Osteocyte (in vitro differentiated cells): ENCODE measurements around the gene EXOC4. TPM values are rescaled to one million over a fixed set of nuclear protein-coding genes. Genes with fewer than 3 reads are reported as not detected.

Source experiments
- DNase-seq: peaks from one replicate; pipeline ENCODE4 v3.0.0; 2021; ENCODE audit warnings: mixed read lengths; ENCODE audit not compliant: unreplicated experiment; ENCODE audit errors: extremely low spot score
- H3K27ac Mint-ChIP-seq: one replicate; pipeline ENCODE4 v1.8.0; 2021; ENCODE audit warnings: mild to moderate bottlenecking, mixed read lengths; ENCODE audit not compliant: unreplicated experiment
- H3K27me3 Mint-ChIP-seq: one replicate; pipeline ENCODE4 v1.8.0; 2021; ENCODE audit warnings: mixed read lengths; ENCODE audit not compliant: unreplicated experiment
- H3K36me3 Mint-ChIP-seq: one replicate; pipeline ENCODE4 v1.8.0; 2021; ENCODE audit warnings: mixed read lengths; ENCODE audit not compliant: unreplicated experiment
- H3K4me1 Mint-ChIP-seq: one replicate; pipeline ENCODE4 v1.8.0; 2021; ENCODE audit warnings: mixed read lengths; ENCODE audit not compliant: unreplicated experiment
- H3K4me3 Mint-ChIP-seq: one replicate; pipeline ENCODE4 v1.8.0; 2021; ENCODE audit warnings: mild to moderate bottlenecking, moderate library complexity, mixed read lengths; ENCODE audit not compliant: unreplicated experiment
- H3K9me3 Mint-ChIP-seq: one replicate; pipeline ENCODE4 v1.8.0; 2021; ENCODE audit warnings: mixed read lengths; ENCODE audit not compliant: unreplicated experiment
- CTCF ChIP-seq: fragments of 200-600 bp; sonication (generic); IDR thresholded peaks from 2 replicates; pipeline ENCODE4 v1.5.0; 2021; ENCODE audit warnings: antibody characterized with exemption, mild to moderate bottlenecking, moderate library complexity
- total RNA-seq: library from RNA; stranded (reverse); gene quantifications from 2 replicates; pipeline ENCODE4 v1.2.1, GENCODE V29; 2021

The EXOC4 gene
- total RNA-seq, 1 donor from 2014 or later = 99.9 TPM

- TF ChIP-seq CTCF = no peak
- Mint-ChIP-seq H3K4me1 (peaks cover 6% of the 10 kb centered on the region), H3K9me3 (no peaks in the 10 kb centered on the region), H3K27ac (no peak overlapping the region), H3K36me3 (no peaks in the 10 kb centered on the region), H3K27me3 (no peaks in the 10 kb centered on the region), H3K4me3 (no peak overlapping the region)
- DNase-seq = no peak
Observed at GRCh38 chr7:133411395-133411794, 158.5 kb downstream of the EXOC4 start.

GRCh38 chr7:133412942-133413341, 160.1 kb downstream of the EXOC4 start:
- no peak for DNase-seq
- H3K4me3 Mint-ChIP-seq = no peak overlapping the region
- no peak overlapping the region for H3K27ac Mint-ChIP-seq
- peaks cover 6% of the 10 kb centered on the region for H3K4me1 Mint-ChIP-seq
- no peak for TF ChIP-seq CTCF
- H3K36me3 Mint-ChIP-seq = no peaks in the 10 kb centered on the region
- H3K27me3 Mint-ChIP-seq = no peaks in the 10 kb centered on the region
- no peaks in the 10 kb centered on the region for H3K9me3 Mint-ChIP-seq

DNA sequence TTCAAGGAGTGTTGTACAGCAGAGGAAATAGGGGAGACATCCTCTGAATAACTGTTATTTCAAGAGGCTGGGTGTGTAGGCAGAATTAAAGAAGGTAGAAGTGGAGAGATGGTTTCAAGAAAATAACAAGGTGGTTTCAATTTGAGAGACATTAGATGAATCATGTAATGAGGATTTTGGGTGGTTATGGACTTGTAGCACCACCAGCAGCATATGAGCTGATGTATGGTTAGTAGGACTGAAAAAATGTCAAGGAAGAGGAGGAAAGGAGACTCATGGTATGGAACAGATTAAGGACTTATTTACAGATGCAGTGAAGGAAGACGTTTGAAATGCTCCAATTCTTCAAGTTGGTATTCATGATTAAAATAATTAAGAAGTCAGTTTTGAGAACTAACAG, 166.2 kb downstream of the EXOC4 start:
- Mint-ChIP-seq H3K4me3 (no peak overlapping the region), H3K27ac (no peak overlapping the region), H3K4me1 (no peaks in the 10 kb centered on the region), H3K36me3 (no peaks in the 10 kb centered on the region), H3K9me3 (no peaks in the 10 kb centered on the region), H3K27me3 (no peaks in the 10 kb centered on the region)
- DNase-seq = no peak
- TF ChIP-seq CTCF = no peak

- TF ChIP-seq CTCF = no peak
- H3K9me3 Mint-ChIP-seq = no peaks in the 10 kb centered on the region
Observed at GRCh38 chr7:133423618-133424017, 170.7 kb downstream of the EXOC4 start.

DNA sequence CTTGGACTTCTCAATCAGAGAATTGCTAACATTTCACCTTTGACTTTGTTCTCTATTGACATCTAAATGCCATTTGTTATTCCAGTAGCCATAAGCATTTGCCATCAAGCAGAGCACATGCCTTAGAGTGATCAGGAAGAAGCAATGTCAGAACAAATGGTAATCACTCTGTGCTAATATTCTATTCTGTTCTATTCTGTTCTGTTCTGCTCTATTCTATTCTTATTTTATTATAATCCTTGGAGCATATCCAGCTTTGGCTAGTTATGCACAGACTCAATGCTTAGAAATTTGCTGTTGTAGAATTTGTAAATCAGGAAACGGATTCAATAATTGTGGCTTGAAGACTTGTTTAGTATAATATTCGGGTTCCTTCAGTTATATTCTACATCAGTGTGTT, 175.4 kb downstream of the EXOC4 start:
- no peaks in the 10 kb centered on the region for H3K27me3 Mint-ChIP-seq
- no peak for DNase-seq
- peaks cover 9% of the 10 kb centered on the region for H3K36me3 Mint-ChIP-seq
- no peak overlapping the region for H3K4me3 Mint-ChIP-seq
- no peak for TF ChIP-seq CTCF
- peaks cover 2% of the 10 kb centered on the region for H3K4me1 Mint-ChIP-seq
- H3K27ac Mint-ChIP-seq = no peak overlapping the region
- H3K9me3 Mint-ChIP-seq = no peaks in the 10 kb centered on the region

More at GRCh38 chr7:133423618-133424017, 170.7 kb downstream of the EXOC4 start:
- DNase-seq = no peak
- Mint-ChIP-seq H3K4me3 (no peak overlapping the region), H3K27me3 (no peaks in the 10 kb centered on the region), H3K27ac (no peak overlapping the region), H3K36me3 (peaks cover 9% of the 10 kb centered on the region), H3K4me1 (no peaks in the 10 kb centered on the region)
